DND-41 (cell line): ENCODE data around the gene POU3F1.

Source experiments
- ATAC-seq: fragments of 200-7000 bp; cut with Tn5 transposase; 3 replicates; pipeline ENCODE4 v1.9.1; 2021; ENCODE audit warnings: low read depth; ENCODE audit not compliant: insufficient read depth
- DNase-seq: peaks from one replicate; pipeline ENCODE4 v3.0.0-alpha.2; 2020
- H2AFZ ChIP-seq: 2 replicates; pipeline ENCODE4 v1.6.0; 2012; ENCODE audit warnings: low read depth, low read length
- H3K27ac ChIP-seq: 2 replicates; pipeline ENCODE4 v1.5.1; 2012; ENCODE audit warnings: low read length, inconsistent platforms
- H3K27me3 ChIP-seq: fragments of 200-600 bp; sonication (generic); 2 replicates; pipeline ENCODE4 v1.6.0; 2012; ENCODE audit warnings: low read length, mild to moderate bottlenecking, inconsistent platforms; ENCODE audit not compliant: insufficient read depth, poor library complexity
- H3K36me3 ChIP-seq: 2 replicates; pipeline ENCODE4 v1.5.1; 2012; ENCODE audit warnings: low read length, inconsistent platforms; ENCODE audit not compliant: insufficient read depth
- H3K4me1 ChIP-seq: 2 replicates; pipeline ENCODE4 v1.5.1; 2012; ENCODE audit warnings: mild to moderate bottlenecking, low read length; ENCODE audit not compliant: insufficient read depth
- H3K4me2 ChIP-seq: 2 replicates; pipeline ENCODE4 v1.6.0; 2012; ENCODE audit warnings: mild to moderate bottlenecking, moderate library complexity, low read length, inconsistent platforms; ENCODE audit not compliant: insufficient read depth
- H3K4me3 ChIP-seq, 2 experiments: fragments of 200-600 bp in 1 of 2; shearing (Covaris generic) in 1 of 2; 2 replicates each; pipeline ENCODE4 v1.5.1; 2012 to 2016; ENCODE audit warnings: inconsistent platforms in 2 of 2, low read length in 2 of 2, mild to moderate bottlenecking in 2 of 2, low read depth in 1 of 2, moderate library complexity in 1 of 2
- H3K79me2 ChIP-seq: 2 replicates; pipeline ENCODE4 v1.6.0; 2012; ENCODE audit warnings: low read length, inconsistent platforms; ENCODE audit not compliant: insufficient read depth
- H3K9ac ChIP-seq: 2 replicates; pipeline ENCODE4 v1.6.0; 2012; ENCODE audit warnings: low read depth, mild to moderate bottlenecking, inconsistent platforms, low read length, moderate library complexity
- H3K9me3 ChIP-seq: 2 replicates; pipeline ENCODE4 v1.5.1; 2012; ENCODE audit warnings: low read length, moderate library complexity, mild to moderate bottlenecking, inconsistent platforms; ENCODE audit not compliant: insufficient read depth, severe bottlenecking
- H4K20me1 ChIP-seq: 2 replicates; pipeline ENCODE4 v1.6.0; 2012; ENCODE audit warnings: low read length; ENCODE audit not compliant: insufficient read depth
- EZH2 ChIP-seq: IDR thresholded peaks from 3 replicates; pipeline ENCODE4 v1.6.1; 2012; ENCODE audit warnings: borderline replicate concordance, low read depth, mild to moderate bottlenecking, moderate library complexity, low read length, inconsistent platforms; ENCODE audit not compliant: severe bottlenecking
- TF ChIP-seq, protein P1 (sequence below): IDR thresholded peaks from 2 replicates; pipeline ENCODE4 v1.5.1; 2012; ENCODE audit warnings: borderline replicate concordance, low read length, moderate library complexity, mild to moderate bottlenecking; ENCODE audit not compliant: poor library complexity, severe bottlenecking; ENCODE audit errors: extremely low read depth

The POU3F1 gene

DNA sequence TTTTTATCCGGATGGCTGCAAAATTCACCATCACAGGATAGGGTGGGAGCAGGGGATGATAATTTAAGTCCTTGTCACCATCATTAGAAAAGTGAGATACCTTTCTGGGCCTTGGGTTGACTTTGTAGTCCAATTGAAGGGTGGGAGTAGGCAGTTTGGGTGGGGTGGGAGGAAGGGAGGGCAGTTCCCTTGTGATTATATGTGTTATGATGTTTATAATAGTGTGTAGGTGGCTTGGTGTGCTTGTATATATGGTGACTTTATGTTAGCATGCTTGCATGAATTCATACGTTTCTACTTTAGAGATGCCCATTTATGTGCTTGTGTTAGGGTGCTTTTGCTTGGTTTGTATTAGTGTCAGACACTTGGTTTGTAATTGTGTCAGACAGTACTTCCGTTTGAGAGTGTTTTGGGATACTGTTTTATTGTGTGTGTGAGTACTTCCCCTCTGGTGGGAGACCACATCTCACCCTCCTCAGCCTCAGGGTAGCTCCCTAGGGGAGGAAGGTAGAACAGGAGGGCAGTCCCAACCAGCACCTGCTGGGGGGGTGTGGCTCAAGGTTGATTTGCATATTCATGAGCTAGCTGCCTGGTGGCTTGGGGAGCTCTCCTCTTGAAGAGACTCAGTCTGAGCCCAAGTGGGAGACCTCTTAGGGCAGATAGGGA lies 6.3 kb upstream of the POU3F1 start:
- Histone ChIP-seq H3K36me3 (no peaks in the 10 kb centered on the region), H3K4me3 (no peak overlapping the region), H3K4me2 (no peak overlapping the region), H3K79me2 (no peaks in the 10 kb centered on the region), H3K9me3 (no peaks in the 10 kb centered on the region), H4K20me1 (peaks cover 5% of the 10 kb centered on the region; the same call in 1 of the 2 replicates), H3K27ac (no peak overlapping the region), H3K4me1 (no peaks in the 10 kb centered on the region), H3K27me3 (peaks cover 4% of the 10 kb centered on the region), H3K9ac (no peak overlapping the region), H2AFZ (no peak overlapping the region)
- TF ChIP-seq EZH2, result no peak
- TF ChIP-seq, protein P1, sequence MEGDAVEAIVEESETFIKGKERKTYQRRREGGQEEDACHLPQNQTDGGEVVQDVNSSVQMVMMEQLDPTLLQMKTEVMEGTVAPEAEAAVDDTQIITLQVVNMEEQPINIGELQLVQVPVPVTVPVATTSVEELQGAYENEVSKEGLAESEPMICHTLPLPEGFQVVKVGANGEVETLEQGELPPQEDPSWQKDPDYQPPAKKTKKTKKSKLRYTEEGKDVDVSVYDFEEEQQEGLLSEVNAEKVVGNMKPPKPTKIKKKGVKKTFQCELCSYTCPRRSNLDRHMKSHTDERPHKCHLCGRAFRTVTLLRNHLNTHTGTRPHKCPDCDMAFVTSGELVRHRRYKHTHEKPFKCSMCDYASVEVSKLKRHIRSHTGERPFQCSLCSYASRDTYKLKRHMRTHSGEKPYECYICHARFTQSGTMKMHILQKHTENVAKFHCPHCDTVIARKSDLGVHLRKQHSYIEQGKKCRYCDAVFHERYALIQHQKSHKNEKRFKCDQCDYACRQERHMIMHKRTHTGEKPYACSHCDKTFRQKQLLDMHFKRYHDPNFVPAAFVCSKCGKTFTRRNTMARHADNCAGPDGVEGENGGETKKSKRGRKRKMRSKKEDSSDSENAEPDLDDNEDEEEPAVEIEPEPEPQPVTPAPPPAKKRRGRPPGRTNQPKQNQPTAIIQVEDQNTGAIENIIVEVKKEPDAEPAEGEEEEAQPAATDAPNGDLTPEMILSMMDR, result no peak
- no peak for ATAC-seq
- DNase-seq, result no peak

DNA sequence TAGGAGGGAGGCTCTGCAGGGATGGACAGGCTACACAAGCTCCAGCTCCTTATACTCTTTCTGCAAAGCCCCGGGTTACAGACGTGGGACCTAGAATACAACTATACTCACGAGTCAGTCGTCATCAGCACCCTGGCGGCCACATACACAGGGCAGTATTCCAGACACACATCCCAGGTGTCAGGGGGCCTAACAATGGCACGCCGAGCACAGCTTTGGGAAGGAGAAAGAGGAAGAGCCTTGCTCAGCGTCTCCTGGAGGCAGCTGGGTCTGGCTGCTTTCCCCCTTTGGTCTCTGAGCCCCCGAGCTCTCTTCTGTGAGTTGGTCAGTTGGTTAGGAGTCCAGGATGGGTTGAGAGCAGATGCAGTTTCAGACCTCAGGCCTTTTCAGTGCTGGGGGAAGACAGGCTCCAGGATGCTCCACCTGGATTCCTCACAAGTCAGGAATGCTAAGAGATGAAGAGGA lies 4.5 kb upstream of the POU3F1 start:
- no peak overlapping the region for H3K4me3 ChIP-seq
- H4K20me1 ChIP-seq, result peaks cover 5% of the 10 kb centered on the region; the same call in 1 of the 2 replicates

DNA sequence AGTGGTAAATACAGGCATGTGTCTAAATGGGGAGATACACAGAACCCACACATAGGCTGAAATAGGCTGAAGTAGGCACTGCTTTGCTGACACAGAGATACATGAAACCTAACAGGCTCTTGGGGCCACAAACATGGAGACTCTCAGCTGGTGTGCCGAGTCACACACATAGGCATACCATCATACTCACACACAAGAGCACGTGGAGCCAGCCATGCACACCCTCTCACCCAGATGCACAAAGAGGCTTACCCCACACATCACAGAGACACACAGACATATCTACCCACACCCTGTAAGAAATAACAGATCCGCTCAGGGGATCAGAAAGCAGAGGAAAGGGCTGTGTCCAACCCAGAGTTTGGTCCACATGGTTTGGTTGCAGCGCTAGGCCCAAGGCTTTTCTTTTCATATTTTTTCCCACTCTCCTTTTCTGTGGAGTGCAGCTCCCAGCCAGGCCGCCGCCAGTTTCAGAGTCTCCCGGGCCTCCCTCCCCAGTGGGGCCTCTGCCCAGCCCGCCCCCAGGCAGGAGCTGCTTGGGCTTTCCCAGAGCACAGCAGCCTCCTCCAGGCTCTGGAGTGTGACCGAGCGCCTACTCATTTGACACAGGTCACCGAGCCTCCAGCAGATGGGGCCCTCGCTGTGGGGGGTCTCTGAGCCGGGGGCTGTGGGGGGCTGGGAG lies 3.9 kb upstream of the POU3F1 start:
- Histone ChIP-seq H3K4me2 (no peak overlapping the region), H2AFZ (no peak overlapping the region), H4K20me1 (peaks cover 5% of the 10 kb centered on the region; the same call in 1 of the 2 replicates), H3K9ac (no peak overlapping the region), H3K27ac (no peak overlapping the region), H3K36me3 (no peaks in the 10 kb centered on the region), H3K9me3 (no peaks in the 10 kb centered on the region), H3K79me2 (no peaks in the 10 kb centered on the region), H3K4me3 (no peak overlapping the region), H3K27me3 (peaks cover 4% of the 10 kb centered on the region), H3K4me1 (no peaks in the 10 kb centered on the region)
- TF ChIP-seq, protein P1, result no peak
- no peak for TF ChIP-seq EZH2
- no peak for DNase-seq
- no peak for ATAC-seq

More for the DNA sequence above, 4.5 kb upstream of the POU3F1 start:
- Histone ChIP-seq H3K9ac (no peak overlapping the region), H3K4me2 (no peak overlapping the region), H3K27me3 (peaks cover 4% of the 10 kb centered on the region), H3K79me2 (no peaks in the 10 kb centered on the region), H3K4me1 (no peaks in the 10 kb centered on the region), H2AFZ (no peak overlapping the region), H3K9me3 (no peaks in the 10 kb centered on the region), H3K27ac (no peak overlapping the region), H3K36me3 (no peaks in the 10 kb centered on the region)
- no peak for ATAC-seq
- DNase-seq, result no peak
- TF ChIP-seq EZH2, result no peak
- TF ChIP-seq, protein P1, result no peak
